Measurements from ENCODE around the gene KIDINS220. TPM values are rescaled to one million over a fixed set of nuclear protein-coding genes. Genes with fewer than 3 reads are reported as not detected.
A peak's percentile ranks its signal among the peaks of the same experiment; 100 is the strongest.

KIDINS220 gene
- total RNA-seq, 2 experiments from 2014 or later = 22.3 to 22.8 TPM

- no peak for DNase-seq
- Mint-ChIP-seq H3K9me3 (no peaks in the 10 kb centered on the region), H3K27ac (no peak overlapping the region), H3K27me3 (peaks cover 22% of the 10 kb centered on the region), H3K36me3 (no peaks in the 10 kb centered on the region), H3K4me1 (peaks cover 2% of the 10 kb centered on the region), H3K4me3 (no peak overlapping the region)
Measured at GRCh38 chr2:8691859-8692437, 145.5 kb downstream of the KIDINS220 start.

- Mint-ChIP-seq H3K27ac (no peak overlapping the region), H3K4me1 (peaks cover 15% of the 10 kb centered on the region), H3K4me3 (peak overlapping the region; percentile 25), H3K27me3 (no peaks in the 10 kb centered on the region), H3K9me3 (no peaks in the 10 kb centered on the region), H3K36me3 (peaks cover 18% of the 10 kb centered on the region)
- DNase-seq = peak; percentile 83
Measured at GRCh38 chr2:8685697-8686358, 151.6 kb downstream of the KIDINS220 start.

GRCh38 chr2:8684878-8685696, 152.3 kb downstream of the KIDINS220 start:
- DNase-seq = peak; percentile 49
- Mint-ChIP-seq H3K27ac (peak overlapping the region; percentile 79), H3K27me3 (peaks cover 2% of the 10 kb centered on the region), H3K4me1 (peaks cover 20% of the 10 kb centered on the region), H3K9me3 (no peaks in the 10 kb centered on the region), H3K36me3 (peaks cover 18% of the 10 kb centered on the region), H3K4me3 (peak overlapping the region; percentile 75)

GRCh38 chr2:8684540-8684877, 152.9 kb downstream of the KIDINS220 start:
- Mint-ChIP-seq H3K9me3 (no peaks in the 10 kb centered on the region), H3K4me3 (peak overlapping the region; percentile 75), H3K4me1 (peaks cover 26% of the 10 kb centered on the region), H3K27ac (peak overlapping the region; percentile 79), H3K27me3 (peaks cover 7% of the 10 kb centered on the region), H3K36me3 (peaks cover 18% of the 10 kb centered on the region)
- DNase-seq = peak; percentile 29

GRCh38 chr2:8682719-8683667, 154.4 kb downstream of the KIDINS220 start:
- peak overlapping the region; percentile 98 for H3K4me3 Mint-ChIP-seq
- H3K27me3 Mint-ChIP-seq = peaks cover 17% of the 10 kb centered on the region
- H3K27ac Mint-ChIP-seq = peak overlapping the region; percentile 89
- peaks cover 18% of the 10 kb centered on the region for H3K36me3 Mint-ChIP-seq
- no peaks in the 10 kb centered on the region for H3K9me3 Mint-ChIP-seq
- DNase-seq = peak; percentile 34
- peaks cover 29% of the 10 kb centered on the region for H3K4me1 Mint-ChIP-seq

- Mint-ChIP-seq H3K27ac (peak within 1 kb of the TSS; percentile 89), H3K27me3 (peaks cover 26% of the 10 kb centered on the region), H3K4me1 (peaks cover 39% of the 10 kb centered on the region), H3K9me3 (no peaks in the 10 kb centered on the region), H3K36me3 (peaks cover 18% of the 10 kb centered on the region), H3K4me3 (peak within 1 kb of the TSS; percentile 98)
- peak; percentile 99 for DNase-seq
Measured at GRCh38 chr2:8681786-8682692, 155.4 kb downstream of the KIDINS220 start, which contains the start of gene ID2. Gene ID2 (plus strand): TSS chr2:8682056. CDS start chr2:8682166, 110 bp downstream.

- peak; percentile 71 for DNase-seq
- Mint-ChIP-seq H3K4me3 (peak overlapping the region; percentile 85), H3K4me1 (peaks cover 38% of the 10 kb centered on the region), H3K9me3 (peaks cover 2% of the 10 kb centered on the region), H3K27me3 (peaks cover 36% of the 10 kb centered on the region), H3K36me3 (peaks cover 20% of the 10 kb centered on the region), H3K27ac (peak overlapping the region; percentile 79)
Measured at GRCh38 chr2:8680822-8681760, 156.3 kb downstream of the KIDINS220 start.

- no peak for DNase-seq
- H3K4me1 Mint-ChIP-seq = peaks cover 38% of the 10 kb centered on the region
- H3K27me3 Mint-ChIP-seq = peaks cover 46% of the 10 kb centered on the region
- peaks cover 23% of the 10 kb centered on the region for H3K36me3 Mint-ChIP-seq
- peaks cover 10% of the 10 kb centered on the region for H3K9me3 Mint-ChIP-seq
- H3K27ac Mint-ChIP-seq = peak overlapping the region; percentile 72
- peak overlapping the region; percentile 68 for H3K4me3 Mint-ChIP-seq
Measured at GRCh38 chr2:8679827-8680731, 157.3 kb downstream of the KIDINS220 start.

- peaks cover 14% of the 10 kb centered on the region for H3K9me3 Mint-ChIP-seq
- peaks cover 24% of the 10 kb centered on the region for H3K36me3 Mint-ChIP-seq
- DNase-seq = no peak
- peaks cover 35% of the 10 kb centered on the region for H3K4me1 Mint-ChIP-seq
- H3K4me3 Mint-ChIP-seq = peak overlapping the region; percentile 68
- H3K27me3 Mint-ChIP-seq = peaks cover 52% of the 10 kb centered on the region
- H3K27ac Mint-ChIP-seq = peak overlapping the region; percentile 72
Measured at GRCh38 chr2:8679567-8679826, 157.9 kb downstream of the KIDINS220 start.

Data from activated naive CD8-positive, alpha-beta T cell treated with anti-CD3 and anti-CD28 coated beads for 36 hours (primary cell).